GM18498 (cell line): ENCODE results near the gene ZNF398.
"Not testable (repeated sequence)": the region's sequence is repeated elsewhere in the genome, so short reads cannot be mapped to it uniquely, and the experiment has no call there.

Experiments
- ATAC-seq: cut with Tn5 transposase; IDR thresholded peaks from one replicate; pipeline ENCODE4 v1.9.1; 2021; ENCODE audit warnings: mild to moderate bottlenecking, moderate library complexity; ENCODE audit not compliant: unreplicated experiment

The ZNF398 gene, protein sequence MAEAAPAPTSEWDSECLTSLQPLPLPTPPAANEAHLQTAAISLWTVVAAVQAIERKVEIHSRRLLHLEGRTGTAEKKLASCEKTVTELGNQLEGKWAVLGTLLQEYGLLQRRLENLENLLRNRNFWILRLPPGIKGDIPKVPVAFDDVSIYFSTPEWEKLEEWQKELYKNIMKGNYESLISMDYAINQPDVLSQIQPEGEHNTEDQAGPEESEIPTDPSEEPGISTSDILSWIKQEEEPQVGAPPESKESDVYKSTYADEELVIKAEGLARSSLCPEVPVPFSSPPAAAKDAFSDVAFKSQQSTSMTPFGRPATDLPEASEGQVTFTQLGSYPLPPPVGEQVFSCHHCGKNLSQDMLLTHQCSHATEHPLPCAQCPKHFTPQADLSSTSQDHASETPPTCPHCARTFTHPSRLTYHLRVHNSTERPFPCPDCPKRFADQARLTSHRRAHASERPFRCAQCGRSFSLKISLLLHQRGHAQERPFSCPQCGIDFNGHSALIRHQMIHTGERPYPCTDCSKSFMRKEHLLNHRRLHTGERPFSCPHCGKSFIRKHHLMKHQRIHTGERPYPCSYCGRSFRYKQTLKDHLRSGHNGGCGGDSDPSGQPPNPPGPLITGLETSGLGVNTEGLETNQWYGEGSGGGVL

DNA sequence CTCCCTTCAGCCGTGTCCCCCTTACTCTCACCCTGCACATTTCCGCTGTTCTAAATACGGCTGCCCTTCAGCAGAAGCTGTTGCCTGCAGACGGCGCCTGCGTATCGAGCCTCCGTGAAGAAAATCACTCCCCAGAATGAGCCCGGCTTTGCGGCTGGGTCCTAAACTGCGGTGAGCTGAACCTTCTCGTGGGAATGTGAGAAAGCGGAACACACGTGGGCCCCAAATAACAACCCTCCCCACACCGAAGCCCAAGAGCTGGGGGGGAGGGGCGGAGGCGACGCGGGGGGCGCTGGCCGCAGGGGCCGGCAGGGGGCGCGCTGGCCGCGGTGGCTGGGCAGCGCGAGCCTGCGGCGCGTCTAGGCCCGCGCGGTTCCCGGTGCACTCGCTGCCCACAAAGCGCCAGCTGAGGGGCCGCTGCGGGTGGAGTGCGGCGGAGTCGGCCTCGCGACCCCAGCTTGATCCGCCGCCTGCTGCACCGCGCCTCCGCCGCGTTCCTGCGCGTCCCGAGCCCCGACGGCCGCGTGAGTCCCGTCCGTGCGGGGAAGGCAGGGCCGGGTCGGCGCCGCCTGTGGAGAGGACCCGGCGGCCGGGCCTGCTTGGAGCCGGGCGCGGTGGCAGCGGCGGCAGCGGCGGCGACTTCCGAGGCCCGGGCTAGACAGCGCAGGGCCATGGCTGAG lies at the start of gene ZNF398:
Gene ZNF398, plus strand, starts transcription at position 382 of the 680 bp plus-strand sequence. Its CDS starts 290 bp downstream, at position 672.
- ATAC-seq: peak; percentile 77

DNA sequence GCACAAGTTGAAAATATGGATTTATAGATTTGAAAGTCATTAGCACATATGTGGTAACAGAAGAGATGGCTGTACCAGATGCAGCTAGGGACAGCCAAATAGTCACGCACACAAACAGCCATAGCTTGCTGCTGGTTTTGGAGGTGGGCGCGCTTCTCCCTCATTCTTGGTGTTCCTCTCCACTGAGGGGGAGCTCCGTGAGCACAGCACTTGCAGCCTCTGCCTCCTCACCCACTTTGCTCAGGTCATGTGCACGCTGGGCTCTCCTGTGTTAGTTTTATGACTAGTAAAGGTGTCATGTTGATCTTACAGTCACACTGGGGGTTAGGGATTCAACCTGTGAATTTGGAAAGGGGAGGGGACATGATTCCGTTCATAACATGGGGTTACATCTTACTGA lies 48.2 kb upstream of the ZNF398 start:
- no peak for ATAC-seq

DNA sequence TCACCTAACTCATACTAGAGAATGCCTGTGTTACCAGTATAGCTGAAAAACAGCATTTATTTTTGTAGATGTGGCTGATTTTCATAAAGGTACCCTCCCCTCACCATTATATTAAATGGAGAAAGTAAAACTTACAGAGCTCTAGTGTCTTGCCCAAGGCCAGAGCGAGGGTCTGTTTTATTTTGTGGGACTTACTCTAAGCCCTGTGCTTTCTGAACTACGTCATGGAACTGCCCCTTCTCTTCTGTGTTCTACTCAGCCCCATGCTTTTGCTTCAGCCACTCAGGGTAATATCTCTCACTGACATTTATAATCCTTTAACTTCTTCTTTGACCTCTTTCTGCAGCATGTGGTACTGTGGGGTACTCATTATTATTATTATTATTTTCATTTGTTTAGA lies 46.4 kb upstream of the ZNF398 start:
- no peak for ATAC-seq

DNA sequence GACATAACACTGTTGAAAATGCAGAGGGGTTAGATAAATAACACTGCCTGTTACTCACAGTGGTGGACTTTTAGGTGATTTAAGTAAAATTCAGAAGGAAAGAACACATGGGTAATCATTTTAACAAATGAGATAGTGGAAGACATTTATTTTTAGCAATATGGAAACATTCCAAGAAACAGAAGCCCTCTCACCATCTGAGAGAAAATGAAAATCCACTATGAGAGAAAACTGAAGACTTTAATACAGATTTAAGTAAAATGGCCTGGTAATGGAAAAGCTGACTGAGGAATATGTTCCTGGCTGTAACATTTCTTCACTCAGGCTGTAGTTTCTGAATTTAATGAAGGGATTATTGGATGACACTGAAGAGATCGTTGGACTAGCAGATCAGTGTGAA lies 44.6 kb upstream of the ZNF398 start:
- ATAC-seq: no peak

DNA sequence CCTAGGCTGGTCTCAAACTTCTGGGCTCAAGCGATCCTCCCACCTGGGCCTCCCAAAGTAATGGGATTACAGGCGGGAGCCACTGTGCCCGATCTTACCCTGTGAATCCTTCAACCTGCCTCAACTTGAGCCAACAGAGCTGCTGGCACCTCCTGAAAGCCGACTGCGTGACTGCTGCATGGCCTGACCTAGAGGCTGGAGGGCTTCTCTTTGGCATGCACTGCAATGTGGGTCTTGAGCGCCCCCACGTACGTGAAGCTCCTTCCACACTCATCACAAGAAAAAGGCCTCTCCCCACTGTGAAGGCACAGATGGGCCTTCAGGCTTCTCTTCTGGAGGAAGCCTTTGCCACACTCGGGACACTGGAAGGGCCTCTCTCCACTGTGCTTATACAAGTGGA lies 43.8 kb upstream of the ZNF398 start:
- ATAC-seq: no peak

DNA sequence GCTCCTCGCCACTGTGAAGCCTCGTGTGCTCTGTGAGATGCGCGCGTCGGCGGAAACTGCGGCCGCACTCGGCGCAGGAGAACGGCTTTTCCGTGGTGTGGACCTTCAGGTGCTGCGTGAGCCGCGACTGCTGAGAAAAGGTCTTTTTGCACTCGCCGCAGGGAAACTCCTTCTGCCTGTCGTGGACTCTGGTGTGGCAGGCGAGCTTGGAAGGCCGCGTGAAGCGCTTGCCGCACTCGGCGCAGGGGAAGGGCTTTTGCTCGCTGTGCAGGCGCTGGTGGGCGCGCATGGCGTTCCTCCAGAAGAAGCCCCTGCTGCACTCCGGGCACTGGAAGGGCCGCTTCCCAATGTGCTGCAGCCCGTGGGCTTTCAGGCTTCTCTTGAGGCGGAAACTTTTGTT lies 43.0 kb upstream of the ZNF398 start:
- no peak for ATAC-seq

DNA sequence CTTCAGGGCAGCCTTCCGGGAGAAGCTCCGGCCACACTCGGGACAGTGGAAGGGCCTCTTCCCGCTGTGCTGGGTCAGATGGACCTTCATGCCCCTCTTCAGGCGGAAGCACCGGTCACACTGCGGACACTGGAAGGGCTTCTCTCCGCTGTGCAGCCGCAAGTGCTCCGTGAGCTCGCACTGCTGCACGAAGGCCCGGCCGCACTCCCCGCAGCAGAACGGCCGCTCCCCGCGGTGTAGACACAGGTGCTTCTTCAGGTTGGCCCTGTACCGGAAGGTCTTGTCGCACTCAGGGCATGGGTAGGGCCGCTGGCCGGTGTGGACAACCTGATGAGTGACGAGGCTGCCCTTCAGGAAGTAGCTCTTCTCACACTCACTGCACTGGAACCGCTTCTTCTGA lies 42.5 kb upstream of the ZNF398 start:
- no peak for ATAC-seq

DNA sequence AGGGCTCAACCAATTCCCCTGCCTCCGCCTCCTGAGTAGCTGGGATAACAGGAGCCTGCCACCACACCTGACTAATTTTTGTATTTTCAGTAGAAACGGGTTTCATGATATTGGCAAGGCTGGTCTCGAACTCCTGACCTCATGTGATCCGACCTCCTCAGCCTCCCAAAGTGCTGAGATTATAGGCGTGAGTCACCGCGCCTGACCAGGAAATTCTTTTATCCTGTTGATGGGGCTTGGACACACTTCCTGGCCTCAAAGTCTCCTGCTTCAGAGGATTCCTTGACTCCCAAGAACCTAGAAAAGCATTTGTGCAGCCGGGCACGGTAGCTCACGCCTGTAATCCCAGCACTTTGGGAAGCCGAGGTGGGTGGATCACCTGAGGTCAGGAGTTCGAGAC lies 37.3 kb upstream of the ZNF398 start:
- no peak for ATAC-seq

DNA sequence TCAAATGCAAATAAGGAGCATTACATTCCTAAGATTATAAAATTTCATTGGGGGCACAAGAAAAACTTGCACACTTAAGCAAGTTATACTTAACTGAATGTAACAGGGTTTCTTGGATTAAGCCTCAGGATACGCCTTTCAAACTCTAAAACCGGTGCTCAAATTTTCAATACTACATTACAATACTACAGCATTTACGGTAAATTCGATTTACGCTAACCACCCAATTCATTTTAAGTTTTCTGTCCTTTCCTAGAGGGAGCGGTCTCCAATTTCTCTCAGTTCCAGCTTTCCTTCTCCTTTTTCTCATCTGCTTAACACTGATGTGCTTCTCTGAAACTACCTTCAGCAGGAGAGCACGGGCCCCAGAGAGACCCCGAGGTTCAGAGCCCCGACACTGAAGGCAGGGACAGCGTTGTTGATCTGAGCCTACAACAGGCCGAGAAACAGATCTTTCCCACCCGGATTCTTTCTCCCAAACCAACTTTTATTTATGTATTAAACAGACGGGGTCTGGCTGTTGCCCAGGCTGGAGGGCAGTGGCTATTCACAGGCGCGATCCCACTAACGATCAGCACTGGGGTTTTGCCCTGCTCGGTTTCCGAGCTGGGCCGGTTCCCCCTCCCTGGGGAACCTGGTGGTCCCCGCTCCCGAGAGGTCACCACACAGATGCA lies 21.9 kb upstream of the ZNF398 start:
- peak; percentile 4 for ATAC-seq

DNA sequence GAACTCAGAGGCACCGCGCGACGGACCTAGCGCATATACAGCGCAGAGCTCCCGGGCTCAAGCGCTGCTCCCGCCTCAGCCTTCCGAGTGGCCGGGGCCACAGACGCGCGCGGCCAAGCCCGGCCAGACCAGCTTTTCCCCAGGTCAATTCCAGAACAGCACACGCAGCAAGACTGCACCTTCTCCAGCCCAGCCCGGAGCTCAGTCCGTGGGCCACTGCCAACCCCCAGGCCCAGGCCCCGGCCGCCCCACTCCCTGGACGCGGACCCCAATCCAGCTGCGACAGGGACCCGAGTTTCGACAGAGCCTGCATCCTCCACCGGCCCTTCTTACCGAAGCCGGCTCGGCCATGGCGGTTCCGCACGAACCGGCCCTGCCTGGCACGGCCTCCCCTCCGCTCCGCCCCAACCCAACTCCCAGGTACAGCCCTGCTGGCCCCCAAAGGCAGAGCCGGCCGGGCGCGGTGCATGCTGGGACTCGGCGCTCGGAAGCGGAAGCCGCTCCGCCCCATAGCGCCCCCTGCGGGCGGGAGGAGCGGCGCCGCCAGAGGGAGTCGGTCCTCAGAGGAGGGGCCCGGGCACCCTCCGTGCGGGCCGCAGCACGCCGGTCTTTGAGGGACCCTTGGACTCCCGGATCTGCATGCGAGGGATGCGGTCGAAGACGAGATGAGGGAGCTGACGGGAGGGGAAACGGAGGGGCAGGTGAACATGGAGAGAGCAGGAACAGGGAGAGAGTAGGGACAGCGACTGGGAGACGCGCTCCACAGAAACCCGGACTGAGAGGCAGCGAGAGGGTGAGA lies 21.2 kb upstream of the ZNF398 start, which contains the start of gene ZNF425:
Gene ZNF425, minus strand, starts transcription at position 462 of the 799 bp plus-strand sequence. Its CDS starts 111 bp downstream, at position 351.
- ATAC-seq: peak; percentile 86

DNA sequence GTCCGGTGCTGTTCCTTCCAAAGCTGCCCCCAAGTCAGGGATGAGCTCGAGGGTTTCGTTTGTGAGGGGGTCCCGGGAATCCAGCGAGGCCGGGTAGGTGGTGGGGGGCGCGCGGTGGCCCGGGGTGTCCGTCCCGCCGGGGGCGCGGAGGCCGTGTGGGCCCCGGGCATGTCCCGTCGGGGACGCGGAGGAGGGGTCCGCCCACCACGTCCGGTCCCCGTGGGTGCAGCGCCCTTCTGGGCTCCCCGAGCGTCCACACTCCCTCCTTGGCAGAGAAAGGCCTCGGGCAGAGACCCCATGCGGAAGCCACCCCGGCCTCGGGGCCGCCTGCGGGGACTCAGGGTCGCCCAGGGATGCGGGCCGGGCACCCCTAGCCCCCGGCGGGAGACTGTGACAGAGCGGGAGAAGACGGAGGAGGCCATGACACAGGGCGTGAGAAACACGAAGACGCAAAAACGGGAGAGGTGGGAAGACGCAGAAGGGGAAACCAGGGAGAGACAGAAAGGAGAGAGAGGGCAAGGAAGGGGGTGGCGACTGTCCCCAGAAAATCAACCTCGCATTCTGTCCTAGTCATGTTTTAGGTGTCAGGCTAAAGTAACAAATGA lies 20.5 kb upstream of the ZNF398 start:
- peak; percentile 54 for ATAC-seq

DNA sequence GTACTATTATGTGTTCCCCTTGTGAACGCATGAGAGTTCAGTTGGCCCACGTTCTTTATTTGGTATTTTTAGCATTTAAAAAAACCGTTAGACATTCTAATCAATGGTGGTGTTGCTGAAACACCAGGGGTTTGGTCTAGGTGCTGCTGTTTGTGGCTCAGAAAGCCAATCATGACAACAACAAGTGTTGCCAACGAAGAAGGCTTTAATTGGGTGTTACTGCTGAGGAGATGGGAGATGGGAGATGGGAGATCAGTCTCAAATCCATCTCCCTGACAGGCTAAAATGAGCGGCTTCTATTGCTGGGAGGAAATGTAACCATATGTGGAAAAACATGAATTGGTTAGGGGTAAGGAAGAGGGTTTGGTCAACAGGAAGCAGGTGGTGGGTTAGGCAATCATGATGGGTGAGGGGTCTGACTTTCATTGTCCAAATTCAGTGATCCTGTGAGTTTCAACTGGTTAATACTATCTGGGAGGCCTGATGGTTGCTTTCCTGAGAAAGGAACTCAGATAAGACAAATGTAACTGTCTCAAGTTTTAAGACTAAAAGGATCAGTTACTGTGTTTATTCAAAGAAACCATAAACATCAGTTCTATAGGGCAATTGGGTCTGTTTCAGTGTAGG lies 16.6 kb upstream of the ZNF398 start:
- ATAC-seq: no peak

DNA sequence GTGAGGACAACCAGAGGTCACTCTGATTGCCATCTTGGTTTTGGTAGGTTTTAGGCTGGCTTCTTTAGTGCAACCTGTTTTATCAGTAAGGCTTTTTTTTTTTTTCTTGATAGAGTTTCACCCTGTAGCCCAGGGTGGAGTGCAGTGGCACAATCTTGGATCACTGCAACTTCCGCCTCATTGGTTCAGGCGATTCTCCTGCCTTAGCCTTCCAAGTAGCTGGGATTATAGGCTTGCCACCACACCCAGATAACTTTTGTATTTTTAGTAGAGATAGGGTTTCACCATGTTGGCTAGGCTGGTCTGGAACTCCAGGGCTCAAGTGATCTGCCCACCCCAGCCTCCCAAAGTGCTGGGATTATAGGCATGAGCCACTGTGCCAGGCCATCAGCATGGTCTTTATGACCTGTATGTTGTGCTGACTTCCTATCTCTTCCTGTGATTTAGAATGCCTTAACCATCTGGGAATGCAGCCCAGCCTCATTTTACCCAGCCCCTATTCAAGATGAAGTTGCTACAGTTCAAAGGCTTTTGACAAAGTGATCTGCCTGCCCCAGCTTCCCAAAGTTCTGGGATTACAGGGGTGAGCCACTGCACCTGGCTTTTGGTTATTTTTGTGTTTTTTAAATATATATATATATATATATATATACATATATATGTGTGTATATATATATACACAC lies 14.1 kb upstream of the ZNF398 start:
- ATAC-seq: no peak

DNA sequence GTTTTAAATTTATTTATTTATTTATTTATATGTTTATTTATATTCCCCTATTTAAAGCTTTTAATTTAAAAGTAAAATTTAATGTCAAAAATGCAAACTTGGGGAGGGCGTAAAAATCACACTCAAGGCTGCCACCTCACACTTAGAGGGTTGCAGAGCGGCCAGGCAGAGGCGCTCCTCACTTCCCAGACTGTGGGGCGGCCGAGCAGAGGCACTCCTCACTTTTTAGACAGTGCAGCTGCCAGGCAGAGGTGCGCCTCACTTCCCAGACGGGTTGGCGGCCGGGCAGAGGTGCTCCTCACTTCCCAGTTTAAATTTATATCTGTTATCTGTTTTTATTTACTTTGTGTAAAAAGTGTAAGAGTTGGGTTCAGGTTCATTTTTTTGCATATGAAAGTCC lies 11.1 kb upstream of the ZNF398 start:
- no peak for ATAC-seq

DNA sequence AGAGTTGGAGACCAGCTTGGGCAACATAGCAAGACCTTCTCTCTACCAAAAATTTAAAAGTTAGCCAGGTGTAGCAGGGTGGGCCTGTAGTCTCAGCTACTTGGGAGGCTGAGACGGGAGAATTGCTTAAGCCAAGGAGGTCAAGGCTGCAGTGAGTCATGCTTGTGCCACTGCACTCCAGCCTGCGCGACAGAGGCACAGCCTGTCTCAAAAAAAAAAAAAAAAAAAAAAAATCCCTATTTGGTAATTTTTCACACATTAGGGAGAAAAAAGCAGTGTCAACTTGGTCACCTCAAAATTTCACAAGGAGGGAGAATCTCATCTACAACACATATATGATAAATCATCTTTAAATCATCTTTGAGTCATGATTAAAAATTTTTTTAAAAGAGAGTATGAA lies 6.4 kb upstream of the ZNF398 start:
- ATAC-seq: no peak

DNA sequence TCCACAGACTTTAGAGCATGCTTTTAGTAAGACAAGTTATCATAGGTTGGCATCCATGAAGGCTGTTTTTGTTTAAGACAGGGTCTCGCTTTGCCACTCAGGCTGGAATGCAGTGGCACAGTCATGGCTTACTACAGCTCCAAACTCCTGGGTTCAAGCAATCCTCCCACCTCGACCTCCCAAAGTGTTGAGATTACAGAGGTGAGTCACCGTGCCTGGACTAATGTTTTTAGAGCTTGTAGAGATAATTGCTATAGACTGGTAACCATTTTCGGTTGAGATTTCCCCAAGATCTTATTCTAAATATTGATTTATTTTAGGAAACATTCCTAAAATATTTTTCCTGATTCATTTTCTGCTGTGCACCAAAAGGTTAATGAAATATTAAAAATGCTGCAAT lies 5.4 kb upstream of the ZNF398 start:
- no peak for ATAC-seq

DNA sequence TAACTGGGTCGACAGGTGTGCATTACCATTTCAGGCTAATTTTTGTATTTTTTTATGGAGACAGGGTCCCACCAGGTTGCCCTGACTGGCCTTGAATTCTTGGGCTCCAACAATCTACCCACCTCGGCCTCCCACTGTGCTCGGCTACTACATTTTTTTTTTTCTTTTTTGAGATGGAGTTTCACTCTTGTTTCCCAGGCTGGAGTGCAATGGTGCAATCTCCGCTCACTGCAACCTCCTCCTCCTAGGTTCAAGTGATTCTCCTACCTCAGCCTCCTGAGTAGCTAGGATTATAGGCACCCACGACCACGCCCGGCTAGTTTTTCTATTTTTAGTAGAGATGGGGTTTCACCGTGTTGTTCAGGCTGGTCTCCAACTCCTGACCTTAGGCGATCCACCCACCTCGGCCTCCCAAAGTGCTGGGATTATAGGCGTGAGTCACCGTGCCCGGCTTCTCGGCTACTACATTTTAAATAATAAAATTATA lies 2.8 kb upstream of the ZNF398 start:
- ATAC-seq: not testable (repeated sequence)

DNA sequence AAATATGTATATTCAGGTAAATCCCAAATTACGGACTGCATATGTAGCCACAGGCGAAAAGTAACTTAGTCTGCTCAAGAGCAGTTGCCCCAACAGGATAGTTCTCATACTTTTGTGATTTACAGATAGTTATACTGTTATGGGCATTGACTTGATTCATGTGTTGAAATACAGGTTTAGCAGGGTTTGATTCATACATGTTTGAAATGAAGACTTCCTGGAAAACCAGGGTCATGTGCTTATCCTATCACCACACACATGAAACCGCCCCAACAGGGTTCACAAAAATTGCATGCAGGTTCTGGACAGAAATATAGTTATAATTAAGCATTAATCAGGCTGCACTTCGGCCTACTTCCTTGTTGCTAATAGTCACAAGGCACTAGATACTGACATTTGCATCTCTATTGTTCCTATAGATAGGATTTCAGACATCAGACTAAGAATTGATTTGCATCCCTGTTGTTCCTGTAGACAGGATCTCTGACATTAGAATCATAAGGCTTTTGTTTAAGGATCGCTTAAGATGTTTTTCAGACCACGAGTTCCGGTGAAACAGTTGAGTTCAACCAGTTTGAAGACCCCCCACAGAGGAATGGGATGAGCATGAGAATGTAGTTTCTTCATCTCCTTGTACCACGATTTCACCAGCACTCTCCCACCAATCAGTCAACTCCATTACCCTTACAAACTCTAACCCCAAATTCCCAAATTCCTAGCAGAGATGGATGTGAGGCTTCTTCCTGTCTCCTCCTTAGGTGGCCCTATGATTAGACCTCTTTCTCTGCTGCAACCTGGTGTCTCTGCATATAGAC lies 2.0 kb upstream of the ZNF398 start:
- ATAC-seq: no peak
